ENCODE measurements around the gene PTRH1.

The PTRH1 gene

GRCh38 chr9:127722055-127722745 lies 6.7 kb upstream of the PTRH1 start:
- no peak for DNase-seq
- intact Hi-C loops (cut with DNase I) = no loop called here

- intact Hi-C loops (cut with DNase I) = no loop called here
Measured at GRCh38 chr9:127721391-127721821, 5.9 kb upstream of the PTRH1 start.

GRCh38 chr9:127720865-127721227 lies 5.4 kb upstream of the PTRH1 start:
- DNase-seq = peak in 2 of 10 donors; percentile 63 to 91
- intact Hi-C loops (cut with DNase I) = no loop called here

More at GRCh38 chr9:127721391-127721821, 5.9 kb upstream of the PTRH1 start:
- no peak for DNase-seq

GRCh38 chr9:127720031-127720864 lies 4.8 kb upstream of the PTRH1 start:
- DNase-seq = no peak
- intact Hi-C loops (cut with DNase I) = no loop called here

- no peak for DNase-seq
- intact Hi-C loops (cut with DNase I) = loop anchor here (5.0 kb wide), 1 partner anchor 125 kb away; no protein-coding TSS in a partner anchor
Measured at GRCh38 chr9:127717766-127718165, 2.3 kb upstream of the PTRH1 start.

- intact Hi-C loops (cut with DNase I) = loop anchor here (5.0 kb wide), 1 partner anchor 124 kb away; no protein-coding TSS in a partner anchor
- DNase-seq = no peak
Measured at GRCh38 chr9:127716412-127716811, 949 bp upstream of the PTRH1 start.

- intact Hi-C loops (cut with DNase I) = loop anchor here (5.0 kb wide), 1 partner anchor 123 kb away; no protein-coding TSS in a partner anchor
- DNase-seq = no peak
Measured at GRCh38 chr9:127714951-127715469, 453 bp downstream of the PTRH1 start.

GRCh38 chr9:127714020-127714750 lies 1.3 kb downstream of the PTRH1 start:
- no peak for DNase-seq
- intact Hi-C loops (cut with DNase I) = no loop called here

GRCh38 chr9:127712867-127713266 lies 2.6 kb downstream of the PTRH1 start:
- DNase-seq = no peak
- intact Hi-C loops (cut with DNase I) = no loop called here

GRCh38 chr9:127712371-127712770 lies 3.1 kb downstream of the PTRH1 start:
- intact Hi-C loops (cut with DNase I) = no loop called here
- DNase-seq = no peak

- no peak for DNase-seq
- intact Hi-C loops (cut with DNase I) = no loop called here
Measured at GRCh38 chr9:127711831-127712274, 3.6 kb downstream of the PTRH1 start.

GRCh38 chr9:127711226-127711701 lies 4.2 kb downstream of the PTRH1 start:
- DNase-seq = no peak
- intact Hi-C loops (cut with DNase I) = no loop called here

GRCh38 chr9:127710204-127710783 lies 5.2 kb downstream of the PTRH1 start:
- intact Hi-C loops (cut with DNase I) = no loop called here
- no peak for DNase-seq

- intact Hi-C loops (cut with DNase I) = no loop called here
Measured at GRCh38 chr9:127708952-127709587, 6.4 kb downstream of the PTRH1 start.

GRCh38 chr9:127707766-127708165 lies 7.7 kb downstream of the PTRH1 start:
- intact Hi-C loops (cut with DNase I) = no loop called here

More at GRCh38 chr9:127708952-127709587, 6.4 kb downstream of the PTRH1 start:
- no peak for DNase-seq

GRCh38 chr9:127706836-127707241 lies 8.6 kb downstream of the PTRH1 start, which contains the start of gene CFAP157:
Gene CFAP157 (plus strand): TSS chr9:127706988. CDS start chr9:127707032, 44 bp downstream.
- intact Hi-C loops (cut with DNase I) = no loop called here
- peak in 1 of 10 donors; percentile 47 for DNase-seq

More at GRCh38 chr9:127707766-127708165, 7.7 kb downstream of the PTRH1 start:
- no peak for DNase-seq

- DNase-seq = peak in 1 of 10 donors; percentile 39
- intact Hi-C loops (cut with DNase I) = no loop called here
Measured at GRCh38 chr9:127705577-127706379, 9.7 kb downstream of the PTRH1 start.

- intact Hi-C loops (cut with DNase I) = no loop called here
- peak in 5 of 10 donors; percentile 39 to 91 (median 79) for DNase-seq
Measured at GRCh38 chr9:127703289-127703946, 12.0 kb downstream of the PTRH1 start.
